ENCODE measurements around the gene PCMT1.
"Not testable (repeated sequence)": the region's sequence is repeated elsewhere in the genome, so short reads cannot be mapped to it uniquely, and the experiment has no call there.

PCMT1 gene

DNA sequence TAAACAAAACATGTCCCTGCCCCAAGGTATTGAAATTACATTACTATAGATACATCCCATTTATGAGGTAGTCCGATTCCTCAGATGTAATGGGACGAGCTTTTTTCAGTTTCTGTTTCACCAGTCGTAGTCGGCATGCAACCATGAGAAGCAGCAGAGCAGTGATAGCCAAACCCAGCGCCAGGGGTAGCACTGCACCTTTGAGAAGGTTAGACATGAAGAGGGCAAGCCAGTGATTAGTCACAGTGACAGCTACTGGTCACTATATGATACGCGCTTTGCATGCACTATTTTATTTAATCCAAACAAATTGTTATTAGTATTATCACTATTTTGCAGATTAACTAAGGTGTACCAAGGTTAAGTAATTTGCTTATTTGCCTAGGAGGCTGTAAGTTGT is 71.0 kb downstream of the PCMT1 start:
- no peak for DNase-seq (ENCODE audit: low spot score)

DNA sequence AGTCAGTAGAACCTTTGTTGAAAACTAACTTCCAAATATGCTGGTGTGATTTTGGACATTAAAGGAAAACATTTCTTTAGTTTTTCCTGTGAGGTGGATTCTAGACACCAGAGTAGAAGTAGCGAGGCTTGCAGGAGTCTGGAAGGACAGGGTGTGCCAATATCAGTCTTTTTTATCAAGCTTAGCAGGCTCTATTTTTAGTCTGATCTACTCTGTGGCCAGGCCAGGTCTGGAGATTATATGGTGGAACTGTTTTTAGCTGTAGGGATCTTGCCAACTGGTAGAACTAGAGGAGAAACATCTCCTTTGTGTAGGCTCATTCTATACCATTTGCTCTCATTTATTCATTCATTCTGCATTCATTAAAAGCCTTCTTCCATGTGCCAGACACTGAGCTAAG is 72.0 kb downstream of the PCMT1 start:
- no peak for DNase-seq (ENCODE audit: low spot score)

DNA sequence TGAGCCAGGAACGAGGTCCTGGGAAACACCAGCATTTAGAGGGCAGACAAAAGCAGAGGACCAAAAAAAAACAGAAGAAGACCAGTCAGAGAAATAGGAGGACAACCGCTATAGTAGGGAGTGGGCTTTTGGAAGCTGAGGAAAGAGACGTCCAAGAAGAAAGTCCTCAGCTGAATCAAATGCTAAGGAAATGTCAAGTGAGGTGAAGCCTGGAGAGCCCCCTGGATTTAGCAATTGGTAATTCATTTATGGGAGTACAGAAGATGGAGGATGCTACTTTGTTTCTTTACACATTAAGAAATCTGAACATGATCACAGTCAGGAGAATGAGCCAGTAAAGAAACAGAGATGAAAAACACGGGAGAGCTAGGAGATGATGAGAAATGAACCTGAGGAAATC is 73.5 kb downstream of the PCMT1 start:
- DNase-seq (ENCODE audit: low spot score), result no peak

DNA sequence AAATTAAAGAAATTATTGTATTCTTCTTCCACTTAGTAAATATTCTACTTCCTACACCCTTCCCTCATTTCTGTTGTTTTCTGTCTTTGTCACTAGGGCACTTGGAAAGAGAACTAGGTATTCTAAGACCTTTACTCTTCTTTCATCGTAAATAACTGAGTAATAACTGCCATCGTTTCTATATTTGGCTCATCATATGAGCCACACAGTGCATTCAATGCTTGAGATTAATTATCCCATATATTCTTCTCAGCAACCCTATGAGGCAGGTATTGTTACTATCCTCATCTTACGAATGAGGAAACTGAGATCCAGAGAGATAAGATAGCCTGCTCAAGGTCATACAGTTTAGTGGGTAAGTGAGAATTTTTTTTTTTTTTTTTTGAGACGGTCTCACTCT is 75.8 kb downstream of the PCMT1 start:
- DNase-seq (ENCODE audit: low spot score), result no peak

DNA sequence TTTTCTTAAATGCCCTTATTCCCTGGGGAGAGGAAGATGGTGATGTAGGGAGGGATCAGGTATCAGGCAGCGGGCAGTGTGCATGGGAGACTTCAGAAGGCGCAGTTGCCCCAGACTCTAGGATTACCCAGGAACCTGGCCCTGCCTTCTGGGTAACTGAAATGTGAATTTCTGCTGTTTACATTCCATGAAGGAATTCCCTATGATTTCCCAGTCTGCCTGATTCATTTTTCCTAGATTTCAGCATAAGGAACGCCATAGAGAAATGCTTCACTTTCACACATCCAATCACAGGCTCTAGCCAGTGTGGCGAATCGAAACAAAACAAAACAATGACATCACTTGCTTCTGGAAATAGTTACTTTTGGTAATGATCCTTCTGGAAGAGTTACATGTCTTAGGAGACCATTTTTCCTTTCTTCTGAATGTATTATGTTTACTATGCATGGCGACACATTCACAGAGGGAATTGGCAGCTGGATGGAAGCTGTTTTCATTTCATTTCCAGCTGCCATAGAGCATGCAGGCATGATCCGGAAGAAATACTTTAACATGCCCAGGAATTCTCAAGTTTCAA is 81.3 kb downstream of the PCMT1 start:
- no peak for DNase-seq (ENCODE audit: low spot score)

DNA sequence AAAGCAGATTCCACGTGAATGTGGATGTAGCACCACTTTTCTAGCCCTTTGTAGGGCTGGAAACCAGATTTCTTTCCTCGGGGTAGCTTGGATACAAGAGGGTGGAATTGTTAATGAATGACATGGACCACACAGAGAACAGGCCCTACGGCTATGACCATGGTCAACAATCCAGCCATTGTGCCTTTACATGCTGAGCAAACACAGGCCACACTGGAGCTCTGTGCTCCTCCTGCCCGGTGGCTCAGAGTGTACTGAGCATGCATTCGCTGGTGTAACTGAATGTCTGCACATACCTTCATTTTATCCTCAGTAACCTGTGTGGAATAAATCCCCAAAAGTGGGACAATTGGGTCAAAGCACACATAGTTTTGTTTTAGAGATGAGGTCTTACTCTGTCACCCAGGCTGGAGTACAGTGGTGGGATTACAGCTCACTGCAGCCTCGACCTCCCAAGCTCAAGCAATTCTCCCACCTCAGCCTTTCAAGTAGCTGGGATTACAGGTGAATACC is 81.8 kb downstream of the PCMT1 start:
- DNase-seq (ENCODE audit: low spot score), result no peak

DNA sequence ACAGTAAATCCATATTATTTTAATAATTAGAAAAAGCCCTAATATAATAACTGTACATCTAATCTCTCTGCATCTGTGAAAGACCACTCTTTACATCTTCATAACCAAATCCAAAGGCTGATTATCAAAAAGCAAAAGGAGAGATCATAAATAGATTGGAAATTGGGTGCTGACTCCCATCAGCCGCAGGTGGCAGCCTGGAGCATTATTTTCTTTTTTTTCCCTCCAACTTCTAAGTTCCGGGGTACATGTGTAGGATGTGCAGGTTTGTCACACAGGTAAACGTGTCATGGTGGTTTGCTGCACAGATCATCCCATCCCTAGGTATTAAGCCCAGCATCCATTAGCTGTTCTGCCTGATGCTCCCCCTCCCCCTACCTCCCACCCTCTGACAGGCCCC is 84.1 kb downstream of the PCMT1 start:
- DNase-seq (ENCODE audit: low spot score), result no peak

DNA sequence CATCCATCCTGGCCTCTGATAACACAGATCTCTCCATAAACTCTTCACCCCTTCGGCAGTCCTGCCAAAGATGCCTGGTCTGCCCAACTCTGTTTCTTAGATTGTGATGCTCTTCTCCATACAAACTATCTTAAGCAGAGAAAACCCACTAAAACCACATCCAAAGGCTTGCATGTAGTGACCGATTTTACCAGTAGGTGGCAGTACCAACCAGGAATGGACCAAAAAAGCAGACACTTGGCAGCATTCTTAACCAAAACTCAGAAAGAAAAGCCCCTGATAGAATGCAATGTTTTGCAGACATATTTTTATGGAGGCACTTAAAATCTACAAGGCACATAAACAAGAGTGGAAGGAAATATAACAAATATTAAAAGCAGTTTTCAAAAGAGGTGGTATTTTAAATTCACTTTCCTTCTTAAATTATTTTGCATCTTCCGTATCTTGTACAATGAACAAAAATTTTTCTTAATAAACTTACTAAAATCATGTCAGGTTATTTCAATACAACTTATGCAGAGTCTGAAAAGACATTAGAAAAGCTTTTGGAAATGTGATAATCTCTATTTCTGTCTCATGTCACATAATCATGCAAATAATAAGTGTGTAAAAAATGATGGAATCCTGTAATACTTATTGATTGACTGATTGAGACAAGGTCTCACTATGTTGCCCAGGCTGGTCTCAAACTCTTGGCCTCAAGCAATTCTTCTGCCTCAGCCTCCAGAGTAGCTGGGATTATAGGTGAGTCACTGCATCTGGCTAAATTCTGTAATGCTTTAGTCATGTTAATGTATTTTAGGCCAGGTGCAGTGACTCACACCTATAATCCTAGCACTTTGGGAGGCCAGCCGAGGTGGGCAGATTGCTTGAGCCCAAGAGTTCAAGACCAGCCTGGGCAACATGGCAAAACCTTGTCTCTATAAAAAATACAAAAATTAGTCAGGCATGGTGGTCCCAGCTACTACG is 85.3 kb downstream of the PCMT1 start:
- peak; percentile 61 for DNase-seq (ENCODE audit: low spot score)

DNA sequence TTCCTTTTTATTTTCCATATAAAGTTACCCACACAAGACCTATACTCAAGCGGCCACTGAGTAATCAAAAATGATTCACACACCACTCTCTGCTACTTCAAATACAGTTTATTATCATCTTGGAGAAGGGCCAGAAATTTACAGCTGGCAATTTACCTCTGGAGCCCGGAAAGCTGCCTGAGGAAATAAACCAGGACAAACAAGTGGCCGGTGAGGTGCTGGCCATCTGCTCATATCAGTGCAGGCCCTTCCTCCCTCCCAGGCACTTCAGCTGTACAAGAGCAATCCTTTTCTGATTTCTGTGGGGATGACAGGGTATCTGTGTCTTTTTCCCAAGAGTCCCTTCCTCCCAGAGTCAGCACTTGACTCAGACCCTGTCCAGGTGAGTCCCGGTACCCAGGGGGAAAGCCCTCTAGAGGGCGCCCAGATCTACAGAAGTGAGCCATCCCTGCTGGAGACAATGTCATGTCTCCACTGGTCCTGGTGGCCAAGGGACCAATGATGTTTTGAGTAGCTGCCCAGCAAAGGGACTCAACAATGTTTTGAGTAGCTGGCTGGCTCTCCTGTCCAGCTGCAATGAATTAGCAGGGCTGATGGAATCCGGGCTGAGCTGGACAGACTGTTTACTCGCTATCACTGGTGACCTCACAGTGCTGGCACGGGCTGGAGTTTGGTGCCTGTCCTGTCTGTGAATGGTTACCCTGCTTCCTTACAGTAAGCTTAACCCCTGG is 91.0 kb downstream of the PCMT1 start:
- DNase-seq (ENCODE audit: low spot score), result peak; percentile 72

DNA sequence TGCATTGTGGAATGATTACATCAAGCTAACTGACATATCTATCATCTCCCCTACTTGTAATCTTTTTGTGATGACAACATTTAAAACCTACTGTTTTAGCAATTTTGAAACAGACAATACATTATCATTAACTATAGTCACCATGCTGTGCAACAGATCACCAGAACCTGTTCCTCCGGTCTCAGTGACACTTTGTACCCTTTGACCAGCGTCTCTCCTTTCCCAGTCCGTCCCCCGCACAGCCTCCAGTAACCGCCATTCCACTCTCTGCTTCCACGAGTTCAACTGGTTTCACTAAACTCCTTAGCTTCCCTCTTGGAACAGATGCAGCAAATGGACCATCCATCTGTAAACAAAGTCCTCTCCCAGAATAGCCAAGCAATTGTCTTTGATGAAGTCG is 92.8 kb downstream of the PCMT1 start:
- DNase-seq (ENCODE audit: low spot score), result no peak

DNA sequence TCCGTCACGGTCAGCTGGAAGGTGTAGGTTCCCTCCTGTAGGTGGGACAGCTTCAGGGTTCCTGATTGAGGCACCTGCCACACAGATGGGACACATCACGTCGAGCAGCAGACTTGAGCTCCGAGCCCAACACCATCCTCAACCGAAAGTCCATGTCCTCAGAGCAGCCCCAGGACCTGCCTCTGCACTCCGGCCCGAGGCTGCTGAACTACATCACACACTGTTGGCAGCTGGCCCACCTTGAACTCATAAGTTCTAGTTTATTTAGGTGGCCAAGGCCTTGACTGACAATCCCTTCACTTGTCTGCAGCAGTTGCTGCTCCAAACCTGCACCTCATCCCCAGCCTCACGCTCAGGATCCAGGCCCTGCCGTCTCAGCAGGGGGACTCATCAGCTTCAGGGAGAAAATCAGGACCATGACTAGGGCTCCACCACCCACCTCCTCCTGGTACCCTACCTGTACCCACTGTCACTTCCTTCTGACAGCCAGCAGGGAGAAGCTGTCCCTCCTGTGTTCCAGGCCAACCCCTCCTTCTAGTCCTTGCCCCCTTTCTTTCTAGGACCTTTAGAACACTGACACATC is 93.6 kb downstream of the PCMT1 start:
- no peak for DNase-seq (ENCODE audit: low spot score)

DNA sequence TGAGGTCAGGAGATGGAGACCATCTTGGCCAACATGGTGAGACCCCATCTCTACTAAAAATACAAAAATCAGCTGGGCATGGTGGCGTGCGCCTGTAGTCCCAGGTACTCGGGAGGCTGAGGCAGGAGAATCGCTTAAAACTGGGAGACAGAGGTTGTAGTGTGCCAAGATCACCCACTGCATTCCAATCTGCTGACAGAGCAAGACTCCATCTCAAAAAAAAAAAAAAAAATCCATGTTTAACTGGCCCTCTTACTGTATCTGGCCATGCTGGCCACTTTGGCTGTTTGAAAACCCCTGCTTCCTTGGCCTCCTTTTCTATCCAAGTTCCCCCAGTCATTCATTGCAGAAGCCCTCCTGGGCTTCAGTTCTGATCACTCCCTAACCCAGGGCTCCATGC is 94.5 kb downstream of the PCMT1 start:
- not testable (repeated sequence) for DNase-seq (ENCODE audit: low spot score)

DNA sequence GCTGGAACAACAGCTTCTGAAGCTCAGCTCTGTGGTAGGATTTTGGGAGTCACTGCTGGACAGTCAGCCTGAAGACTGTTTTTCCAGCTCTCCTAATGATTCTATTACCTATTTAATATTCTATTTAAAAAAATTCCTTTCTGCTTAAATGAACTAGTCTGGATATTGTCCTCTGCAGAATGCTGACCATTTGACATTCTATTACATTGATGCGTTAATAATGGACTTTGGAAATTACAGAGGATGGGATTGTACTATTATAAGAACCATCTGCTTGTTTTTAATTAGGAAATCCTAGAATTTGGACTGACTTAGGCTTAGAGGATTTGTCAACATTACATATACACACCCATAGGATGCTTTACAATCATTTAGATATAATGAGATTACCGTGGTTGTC is 94.9 kb downstream of the PCMT1 start:
- DNase-seq (ENCODE audit: low spot score), result no peak

DNA sequence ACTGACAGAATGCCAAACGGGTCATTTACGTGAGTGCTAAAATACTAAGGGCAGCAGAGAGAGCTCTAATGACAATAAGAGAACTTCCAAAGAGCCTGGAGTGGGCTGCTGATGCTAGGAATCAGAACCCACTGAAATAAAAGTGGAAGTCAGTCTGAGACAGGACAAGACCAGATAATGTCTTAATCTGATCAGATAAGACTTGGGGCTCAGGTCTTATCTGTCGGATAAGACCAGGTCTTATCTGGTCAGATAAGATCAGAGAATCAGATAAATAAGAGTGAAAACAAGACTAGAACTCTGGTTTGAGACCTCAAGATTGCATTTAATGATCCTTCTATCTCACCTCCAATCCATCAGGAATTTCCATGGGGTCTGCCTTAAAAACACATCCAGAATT is 96.0 kb downstream of the PCMT1 start:
- no peak for DNase-seq (ENCODE audit: low spot score)

DNA sequence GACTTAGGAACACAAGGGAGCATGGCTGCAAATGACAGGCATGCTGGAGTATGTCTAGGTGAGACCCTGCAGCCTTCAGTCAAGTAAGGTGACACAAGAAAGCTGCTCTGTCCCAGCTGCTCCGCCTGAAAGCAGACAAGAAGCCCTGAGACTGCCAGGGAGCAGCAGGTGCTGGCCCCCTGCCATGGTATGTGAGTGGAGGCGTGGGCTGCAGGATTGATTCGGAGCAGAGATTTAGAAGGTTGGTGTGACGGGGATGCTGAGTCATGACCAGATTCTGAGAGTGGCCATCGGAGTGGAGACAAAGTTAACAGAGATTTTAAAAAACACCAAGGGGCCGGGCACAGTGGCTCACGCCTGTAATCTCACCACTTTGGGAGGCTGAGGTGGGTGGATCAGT is 96.8 kb downstream of the PCMT1 start:
- peak; percentile 43 for DNase-seq (ENCODE audit: low spot score)

DNA sequence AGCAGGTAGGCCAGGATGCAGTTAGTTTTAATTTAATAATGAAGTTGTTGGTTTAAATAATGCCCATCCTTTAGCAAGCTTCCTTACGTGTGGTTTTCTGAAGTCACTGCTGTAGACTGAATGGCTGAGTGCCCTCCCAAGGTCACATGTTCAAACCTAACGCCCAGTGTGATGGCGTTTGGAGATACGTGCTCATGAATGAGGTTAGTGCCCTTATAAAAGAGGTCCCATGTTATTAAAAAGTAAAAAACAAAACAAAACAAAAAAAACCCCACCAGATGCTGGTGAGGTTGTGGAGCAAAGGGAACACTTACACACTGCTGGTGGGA is 98.4 kb downstream of the PCMT1 start:
- no peak for DNase-seq (ENCODE audit: low spot score)

DNA sequence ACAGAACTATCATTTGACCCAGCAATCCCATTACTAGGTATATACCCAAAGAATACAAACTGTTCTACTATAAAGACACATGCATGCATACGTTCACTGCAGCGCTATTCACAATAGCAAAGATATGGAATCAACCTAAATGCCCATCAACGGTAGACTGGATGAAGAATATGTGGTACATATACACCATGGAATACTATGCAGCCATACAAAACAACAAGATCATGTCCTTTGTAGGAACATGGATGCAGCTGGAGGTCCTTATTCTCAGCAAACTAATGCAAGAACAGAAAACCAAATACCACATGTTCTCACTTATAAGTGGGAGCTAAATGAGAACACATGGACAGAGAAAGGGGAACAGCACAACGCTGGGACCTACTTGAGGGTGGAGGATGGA is 98.8 kb downstream of the PCMT1 start:
- DNase-seq (ENCODE audit: low spot score), result not testable (repeated sequence)

DNA sequence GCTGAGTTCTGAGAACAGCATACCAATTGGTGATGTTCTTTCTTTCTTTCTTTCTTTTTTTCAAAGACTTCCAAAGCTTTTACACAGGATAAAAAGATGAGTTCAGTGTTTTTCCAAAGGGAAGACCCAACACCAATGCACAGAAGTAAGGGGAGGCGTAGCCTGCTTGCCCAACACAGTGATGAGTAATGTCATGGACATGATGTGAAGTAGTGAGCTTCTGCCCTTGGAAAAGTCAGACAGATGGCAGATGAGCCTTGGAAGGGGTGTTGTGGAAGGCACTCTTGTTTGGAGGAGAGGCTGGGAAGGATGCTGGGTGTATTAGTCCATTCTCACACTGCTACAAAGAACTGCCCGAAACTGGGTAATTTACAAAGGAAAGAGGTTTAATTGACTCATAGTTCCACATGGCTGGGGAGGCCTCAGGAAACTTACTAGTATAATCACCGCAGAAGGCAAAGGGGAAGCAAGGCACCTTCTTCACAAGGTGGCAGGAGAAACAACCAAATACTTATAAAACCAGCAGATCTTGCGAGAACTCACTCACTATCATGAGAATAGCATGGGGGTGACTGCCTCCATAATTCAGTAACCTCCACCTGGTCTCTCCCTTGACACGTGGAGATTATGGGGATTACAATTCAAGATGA is 102.0 kb downstream of the PCMT1 start:
- no peak for DNase-seq (ENCODE audit: low spot score)

DNA sequence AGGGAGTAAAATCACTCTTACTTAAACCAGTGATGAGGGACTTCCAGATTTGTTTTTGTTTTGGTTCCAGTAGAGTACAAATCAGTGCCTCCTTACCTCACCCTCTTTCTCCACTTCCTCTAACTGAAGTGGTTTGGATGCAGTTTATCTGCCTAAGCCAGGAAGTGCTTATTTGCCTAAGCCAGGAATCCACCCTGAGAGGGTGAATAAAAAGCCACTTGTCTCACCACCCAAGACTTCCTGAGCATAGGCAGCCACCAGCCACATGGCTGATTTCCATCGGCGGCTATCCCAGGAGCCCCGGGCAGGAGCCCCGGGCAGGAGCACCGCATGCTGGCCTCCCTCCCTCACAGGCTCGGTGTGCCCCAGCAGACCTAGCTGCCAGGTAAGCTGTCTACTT is 102.6 kb downstream of the PCMT1 start:
- DNase-seq (ENCODE audit: low spot score), result no peak

DNA sequence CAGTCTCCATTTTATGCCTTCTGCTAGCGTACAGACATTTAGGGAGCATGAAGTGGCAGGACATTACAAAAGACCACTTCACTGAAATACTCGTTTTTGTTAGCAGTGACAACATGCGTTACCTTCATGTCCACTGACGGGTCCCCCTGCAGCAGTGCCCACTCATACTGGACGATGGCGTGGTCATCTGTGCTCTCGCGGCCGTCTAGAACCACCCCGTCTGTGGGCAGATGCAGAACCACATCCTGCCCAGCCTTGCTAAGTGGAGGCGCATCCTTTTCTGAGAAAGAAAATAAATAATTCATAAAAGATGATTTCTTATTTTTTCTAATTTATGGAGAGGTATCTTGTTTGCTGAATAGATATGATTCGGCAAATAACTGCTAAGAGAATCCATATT is 103.3 kb downstream of the PCMT1 start:
- DNase-seq (ENCODE audit: low spot score), result no peak

DNA sequence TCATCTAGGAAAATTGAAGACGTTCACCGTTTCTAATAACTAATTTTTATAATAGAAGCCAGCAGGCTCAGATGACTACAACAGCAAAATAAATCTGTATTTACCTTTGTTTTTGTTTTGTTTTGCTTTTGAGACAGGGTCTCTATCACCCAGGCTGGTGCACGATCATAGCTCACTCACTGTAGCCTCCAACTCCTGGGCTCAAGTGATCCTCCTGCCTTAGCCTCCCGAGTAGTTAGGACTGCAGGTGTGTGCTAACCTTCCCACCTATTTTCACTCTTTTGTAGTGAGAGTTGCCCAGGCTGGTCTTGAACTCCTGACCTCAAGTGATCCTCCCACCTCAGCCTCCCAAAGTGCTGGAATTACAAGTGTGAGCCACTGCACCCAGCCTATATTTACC is 104.5 kb downstream of the PCMT1 start:
- DNase-seq (ENCODE audit: low spot score), result not testable (repeated sequence)

DNA sequence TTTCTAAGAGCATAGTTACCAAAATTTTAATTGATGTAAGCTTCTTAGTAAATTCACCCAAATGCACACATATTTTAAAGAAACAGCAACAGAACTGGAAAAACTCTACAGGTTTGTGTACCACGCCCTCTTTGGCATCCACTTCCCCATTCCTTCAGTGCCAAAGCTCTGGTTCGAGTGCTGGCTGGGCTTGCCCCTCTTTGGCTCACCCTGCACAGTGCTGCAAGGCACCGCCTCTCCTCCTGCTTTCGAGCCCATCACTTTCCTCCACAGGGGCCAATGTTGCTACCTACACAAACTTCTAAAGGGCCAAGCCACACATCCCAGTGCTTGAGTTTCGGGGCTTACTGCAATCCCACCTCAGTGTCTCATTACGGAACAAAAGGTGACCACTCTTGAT is 105.0 kb downstream of the PCMT1 start:
- DNase-seq (ENCODE audit: low spot score), result no peak

Measured in D341Med (cell line).